Measurements from ENCODE around the gene DACH2. TPM values are rescaled to one million over a fixed set of nuclear protein-coding genes. Genes with fewer than 3 reads are reported as not detected.

The DACH2 gene
- total RNA-seq, 4 donors from 2014 or later = not detected

- no peak for DNase-seq (ENCODE audit: low spot score)
- no peak for ATAC-seq (ENCODE audit: low FRiP score)
- TF ChIP-seq CTCF (IDR thresholded peaks at IDR 0.05) = no peak
Measured at GRCh38 chrX:86141786-86142185, 6.5 kb upstream of the DACH2 start.

- ATAC-seq (ENCODE audit: low FRiP score) = no peak
- no peak for DNase-seq (ENCODE audit: low spot score)
- TF ChIP-seq CTCF (IDR thresholded peaks at IDR 0.05) = no peak
Measured at GRCh38 chrX:86146102-86146501, 2.1 kb upstream of the DACH2 start.

DNA sequence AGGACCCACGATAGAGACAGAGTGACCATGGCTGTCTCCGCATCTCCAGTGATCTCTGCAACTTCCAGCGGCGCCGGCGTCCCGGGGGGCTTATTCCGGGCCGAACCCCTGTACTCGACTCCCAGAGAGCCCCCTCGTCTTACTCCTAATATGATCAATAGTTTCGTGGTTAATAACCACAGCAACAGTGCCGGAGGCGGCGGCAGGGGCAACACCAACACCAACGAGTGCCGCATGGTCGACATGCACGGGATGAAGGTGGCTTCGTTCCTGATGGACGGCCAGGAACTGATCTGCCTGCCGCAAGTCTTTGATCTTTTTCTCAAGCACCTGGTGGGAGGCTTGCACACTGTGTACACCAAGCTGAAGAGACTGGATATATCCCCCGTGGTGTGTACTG, 343 bp downstream of the DACH2 start:
- TF ChIP-seq CTCF (IDR thresholded peaks at IDR 0.05) = no peak
- no peak for DNase-seq (ENCODE audit: low spot score)
- ATAC-seq (ENCODE audit: low FRiP score) = no peak

GRCh38 chrX:86149119-86149518, 868 bp downstream of the DACH2 start:
- DNase-seq (ENCODE audit: low spot score) = no peak
- ATAC-seq (ENCODE audit: low FRiP score) = no peak
- TF ChIP-seq CTCF (IDR thresholded peaks at IDR 0.05) = no peak

- no peak for ATAC-seq (ENCODE audit: low FRiP score)
- TF ChIP-seq CTCF (IDR thresholded peaks at IDR 0.05) = no peak
- DNase-seq (ENCODE audit: low spot score) = no peak
Measured at GRCh38 chrX:86154553-86154952, 6.3 kb downstream of the DACH2 start.

GRCh38 chrX:86171366-86171765, 23.1 kb downstream of the DACH2 start:
- DNase-seq (ENCODE audit: low spot score) (no peak), ATAC-seq (ENCODE audit: low FRiP score) (no peak)

More at GRCh38 chrX:86171366-86171765, 23.1 kb downstream of the DACH2 start:
- TF ChIP-seq CTCF (IDR thresholded peaks at IDR 0.05) = no peak

All from omental fat pad (tissue), 4 donors.